Left ventricle myocardium inferior (tissue), 1 donor: ENCODE data around the gene STK33. TPM values are rescaled to one million over a fixed set of nuclear protein-coding genes. Genes with fewer than 3 reads are reported as not detected.

ENCODE experiments used
- DNase-seq: peaks from one replicate; pipeline ENCODE4 v3.0.0-alpha.2; 2020
- H3K27ac ChIP-seq: fragments of 200-600 bp; replicated peaks from 2 replicates; pipeline ENCODE4 v1.8.0; 2021
- H3K27me3 ChIP-seq: fragments of 200-600 bp; 2 replicates; pipeline ENCODE4 v1.8.0; 2021; ENCODE audit warnings: low read depth
- H3K36me3 ChIP-seq: fragments of 200-600 bp; 2 replicates; pipeline ENCODE4 v1.8.0; 2021
- H3K4me1 ChIP-seq: fragments of 200-600 bp; 2 replicates; pipeline ENCODE4 v1.8.0; 2021
- H3K4me3 ChIP-seq: fragments of 200-600 bp; 2 replicates; pipeline ENCODE4 v1.8.0; 2021; ENCODE audit warnings: mild to moderate bottlenecking, moderate library complexity
- H3K9me3 ChIP-seq: fragments of 200-600 bp; replicated peaks from 2 replicates; pipeline ENCODE4 v1.8.0; 2021
- CTCF ChIP-seq: fragments of 200-600 bp; IDR thresholded peaks from 2 replicates; pipeline ENCODE4 v1.8.0; 2021; ENCODE audit warnings: antibody characterized with exemption, mild to moderate bottlenecking, borderline replicate concordance
- intact Hi-C: fragments of 100-400 bp; cut with micrococcal nuclease; formaldehyde crosslinking; loops from one replicate; pipeline ENCODE4 v1.11.0; 2022
- total RNA-seq: library from RNA; stranded (reverse); fragmentation: NEBNext Ultra II Directional; extraction: Animal tissue kit (Norgen Biotek cat#: 25700); gene quantifications from one replicate; pipeline ENCODE4 v1.2.1, GENCODE V29; 2021
- donor health status: DM: no; HTN: yes; CAD: no; lungs with severe emphysema.

Gene STK33
- total RNA-seq, 1 donor from 2014 or later, result 25.8 TPM

- no peaks in the 10 kb centered on the region for H3K4me1 ChIP-seq
- intact Hi-C loops, result no loop called here
- H3K27me3 ChIP-seq, result peaks cover 2% of the 10 kb centered on the region
- H3K27ac ChIP-seq, result no peak overlapping the region
- H3K36me3 ChIP-seq, result no peaks in the 10 kb centered on the region
- TF ChIP-seq CTCF, result no peak
- H3K4me3 ChIP-seq, result no peak overlapping the region
- DNase-seq, result no peak
- H3K9me3 ChIP-seq, result no peaks in the 10 kb centered on the region
Measured at GRCh38 chr11:8362491-8362890, 231.5 kb downstream of the STK33 start.

DNA sequence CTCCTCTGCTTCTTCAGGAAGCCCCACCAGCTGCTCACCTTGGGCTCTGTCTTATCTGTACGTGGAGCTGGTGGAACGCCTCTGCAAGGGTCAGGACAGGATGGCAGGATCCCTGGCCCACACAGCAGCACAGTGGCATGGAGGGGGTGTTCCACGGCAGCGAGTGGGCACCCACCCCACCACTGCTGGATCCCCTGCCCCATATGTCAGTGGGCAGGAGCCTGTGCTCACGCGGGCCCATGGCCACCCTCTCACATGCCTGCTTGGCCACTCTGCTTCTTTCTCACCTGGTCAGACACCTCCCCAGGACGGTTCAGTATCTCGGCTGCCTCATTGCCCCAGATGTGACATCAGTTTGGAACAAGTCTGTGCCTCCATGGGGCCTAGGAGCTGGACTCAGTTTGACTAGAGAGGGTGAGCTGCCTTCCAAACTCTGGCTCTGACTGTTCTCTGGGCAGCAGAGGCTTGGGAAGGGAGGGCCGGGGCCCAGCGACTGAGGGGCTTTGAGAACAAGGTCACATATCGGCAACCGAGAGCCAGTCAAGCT, 232.3 kb downstream of the STK33 start:
- DNase-seq, result no peak
- intact Hi-C loops, result no loop called here
- Histone ChIP-seq H3K36me3 (no peaks in the 10 kb centered on the region), H3K4me1 (no peaks in the 10 kb centered on the region), H3K27me3 (peaks cover 10% of the 10 kb centered on the region), H3K27ac (no peak overlapping the region), H3K4me3 (no peak overlapping the region), H3K9me3 (no peaks in the 10 kb centered on the region)
- no peak for TF ChIP-seq CTCF

DNA sequence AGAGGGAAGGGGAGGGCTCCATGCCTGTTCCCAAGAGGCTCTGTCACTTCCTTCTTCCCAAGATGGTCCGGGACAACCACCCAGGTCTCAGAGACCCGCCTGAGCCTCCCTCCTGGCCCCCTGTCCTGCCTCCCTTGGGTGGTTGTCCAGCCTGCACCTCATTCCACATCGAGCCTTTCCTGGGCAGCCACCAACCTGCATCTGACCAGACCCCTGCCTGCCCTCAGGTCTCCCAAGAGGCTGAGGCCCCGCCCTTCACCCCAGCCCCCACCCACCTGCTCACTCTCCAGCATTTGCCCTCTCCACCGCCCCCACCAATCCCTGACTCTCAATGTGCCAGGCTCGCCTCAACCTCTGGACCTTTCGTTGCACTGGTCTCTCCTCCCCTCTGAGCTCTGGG, 232.8 kb downstream of the STK33 start:
- H3K4me3 ChIP-seq, result no peak overlapping the region
- intact Hi-C loops, result no loop called here
- DNase-seq, result no peak
- no peak overlapping the region for H3K27ac ChIP-seq
- no peaks in the 10 kb centered on the region for H3K36me3 ChIP-seq
- peaks cover 10% of the 10 kb centered on the region for H3K27me3 ChIP-seq
- no peak for TF ChIP-seq CTCF
- no peaks in the 10 kb centered on the region for H3K4me1 ChIP-seq
- H3K9me3 ChIP-seq, result no peaks in the 10 kb centered on the region

- Histone ChIP-seq H3K4me3 (no peak overlapping the region), H3K27ac (no peak overlapping the region), H3K36me3 (no peaks in the 10 kb centered on the region), H3K9me3 (no peaks in the 10 kb centered on the region), H3K4me1 (no peaks in the 10 kb centered on the region), H3K27me3 (peaks cover 10% of the 10 kb centered on the region)
- no peak for DNase-seq
- TF ChIP-seq CTCF, result no peak
- intact Hi-C loops, result no loop called here
Measured at GRCh38 chr11:8360086-8360828, 233.8 kb downstream of the STK33 start.

DNA sequence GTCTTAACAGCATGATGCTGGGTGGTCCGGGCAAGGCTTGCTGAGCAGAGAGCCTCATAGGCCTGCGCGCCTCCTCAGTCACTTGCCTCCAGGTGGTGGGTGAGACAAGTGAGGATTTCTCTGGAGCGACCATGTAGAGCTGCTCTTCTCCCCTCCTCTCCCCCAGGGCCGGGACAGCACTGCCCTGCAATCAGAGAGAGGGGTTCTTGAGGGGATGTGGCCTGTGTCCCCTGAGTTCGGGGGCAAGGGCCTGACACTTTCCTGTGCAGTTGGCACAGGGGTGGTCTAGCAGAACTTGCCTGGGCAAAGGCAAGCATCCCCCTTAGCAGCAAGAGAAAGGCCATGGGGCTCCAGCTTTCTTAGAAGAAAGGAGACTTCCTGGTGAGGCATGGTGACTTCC, 234.5 kb downstream of the STK33 start:
- Histone ChIP-seq H3K27me3 (peaks cover 12% of the 10 kb centered on the region), H3K27ac (no peak overlapping the region), H3K4me3 (no peak overlapping the region), H3K9me3 (no peaks in the 10 kb centered on the region), H3K4me1 (peaks cover 5% of the 10 kb centered on the region), H3K36me3 (no peaks in the 10 kb centered on the region)
- TF ChIP-seq CTCF, result no peak
- intact Hi-C loops, result no loop called here
- DNase-seq, result no peak
